SK-N-SH (cell line): Measurements from ENCODE around the gene PRELP. TPM values are rescaled to one million over a fixed set of nuclear protein-coding genes. Genes with fewer than 3 reads are reported as not detected.

Experiments
- CTCF ChIA-PET: fragments of 300-600, 350-600 bp; formaldehyde crosslinking; extraction: SDS; loops from one replicate; lab custom pipeline; 2021; lab: Yijun Ruan, JAX
- POLR2A ChIA-PET: fragments of 350-600 bp; sonication (Branson Sonifier 250); formaldehyde crosslinking; extraction: SDS; loops from one replicate; lab custom pipeline; 2020; ENCODE audit warnings: antibody characterized with exemption, inconsistent platforms; lab: Yijun Ruan, JAX
- DNase-seq: peaks from one replicate; pipeline ENCODE4 v3.0.0; 2012
- H2AFZ ChIP-seq: fragments of 200-600 bp; sonication (generic); 2 replicates; pipeline ENCODE4 v1.8.1; 2016; ENCODE audit warnings: antibody characterized with exemption, mild to moderate bottlenecking, low read depth
- H3F3A ChIP-seq: fragments of 200-600 bp; sonication (generic); replicated peaks from 2 replicates; pipeline ENCODE3; 2016; ENCODE audit warnings: antibody characterized with exemption, mild to moderate bottlenecking; ENCODE audit not compliant: insufficient read depth
- H3K27ac ChIP-seq, 2 experiments: fragments of 200-500 bp in 1 of 2; fragments of 200-600 bp in 1 of 2; sonication (Bioruptor generic) in 1 of 2; sonication (generic), shearing (Covaris generic) in 1 of 2; 2 replicates each; pipeline versions ENCODE4 v1.5.1 to v1.6.1; 2014 to 2016; ENCODE audit warnings: low read depth in 2 of 2, inconsistent platforms in 1 of 2, low read length in 1 of 2, mild to moderate bottlenecking in 1 of 2, mixed read lengths in 1 of 2
- H3K27me3 ChIP-seq: fragments of 200-600 bp; sonication (generic), shearing (Covaris generic); 2 replicates; pipeline ENCODE4 v1.6.1; 2016; ENCODE audit warnings: mixed run types; ENCODE audit not compliant: insufficient read depth
- H3K36me3 ChIP-seq, 2 experiments: fragments of 200-500 bp in 1 of 2; fragments of 200-600 bp in 1 of 2; sonication (Bioruptor generic) in 1 of 2; sonication (generic) in 1 of 2; replicated peaks in 1 of 2; 2 replicates each; pipeline versions ENCODE3 to v1.5.1; 2014 to 2016; ENCODE audit warnings: low read length in 1 of 2, mild to moderate bottlenecking in 1 of 2; ENCODE audit not compliant: insufficient read depth in 2 of 2, control insufficient read depth in 1 of 2
- H3K4me1 ChIP-seq, 2 experiments: fragments of 200-500 bp in 1 of 2; fragments of 200-600 bp in 1 of 2; sonication (Bioruptor generic) in 1 of 2; sonication (generic), shearing (Covaris generic) in 1 of 2; 2 replicates each; pipeline versions ENCODE4 v1.5.1 to v1.6.1; 2014 to 2016; ENCODE audit warnings: low read depth in 1 of 2, low read length in 1 of 2, mixed run types in 1 of 2; ENCODE audit not compliant: insufficient read depth in 2 of 2, control insufficient read depth in 1 of 2
- H3K4me2 ChIP-seq: fragments of 200-600 bp; sonication (generic), shearing (Covaris generic); 2 replicates; pipeline ENCODE4 v1.6.1; 2017; ENCODE audit warnings: mixed run types
- H3K4me3 ChIP-seq, 2 experiments: fragments of 200-500 bp in 1 of 2; fragments of 200-600 bp in 1 of 2; sonication (Bioruptor generic) in 1 of 2; sonication (generic), shearing (Covaris generic) in 1 of 2; 2 replicates each; pipeline versions ENCODE4 v1.5.1 to v1.8.1; 2014 to 2016; ENCODE audit warnings: low read depth in 2 of 2, inconsistent platforms in 1 of 2, low read length in 1 of 2, mild to moderate bottlenecking in 1 of 2, mixed read lengths in 1 of 2, moderate library complexity in 1 of 2
- H3K79me2 ChIP-seq: fragments of 200-600 bp; sonication (generic); 2 replicates; pipeline ENCODE4 v1.8.1; 2017; ENCODE audit warnings: mild to moderate bottlenecking; ENCODE audit not compliant: insufficient read depth
- H3K9ac ChIP-seq: fragments of 200-600 bp; sonication (generic); 2 replicates; pipeline ENCODE4 v1.6.1; 2017; ENCODE audit warnings: mixed run types
- H3K9me2 ChIP-seq: fragments of 200-600 bp; sonication (generic); 2 replicates; pipeline ENCODE4 v1.6.1; 2017; ENCODE audit warnings: mixed run types
- H3K9me3 ChIP-seq: fragments of 200-600 bp; sonication (generic); 2 replicates; pipeline ENCODE4 v1.6.1; 2017; ENCODE audit warnings: mixed run types, mild to moderate bottlenecking, moderate library complexity
- H4K20me1 ChIP-seq: fragments of 200-600 bp; sonication (generic); 2 replicates; pipeline ENCODE4 v1.6.1; 2017; ENCODE audit warnings: mild to moderate bottlenecking, mixed run types; ENCODE audit not compliant: insufficient read depth
- CHD2 ChIP-seq: fragments of 150-350 bp; IDR thresholded peaks from 2 replicates; pipeline ENCODE4 v1.6.1; 2018; ENCODE audit warnings: low read length; ENCODE audit not compliant: partially characterized antibody
- ELF1 ChIP-seq: IDR thresholded peaks from 2 replicates; pipeline ENCODE4 v1.4.0; 2012
- EP300 ChIP-seq, 2 experiments: IDR thresholded peaks; 2 replicates each; pipeline versions ENCODE4 v1.4.0 to v1.6.1; 2012; ENCODE audit warnings: borderline replicate concordance in 1 of 2, low read depth in 1 of 2, low read length in 1 of 2
- JUND ChIP-seq: IDR thresholded peaks from 2 replicates; pipeline ENCODE4 v1.4.0; 2012
- MEF2A ChIP-seq: IDR thresholded peaks from 2 replicates; pipeline ENCODE4 v1.4.0; 2012; ENCODE audit warnings: low read depth, borderline replicate concordance
- MXI1 ChIP-seq: IDR thresholded peaks from 2 replicates; pipeline ENCODE4 v1.6.1; 2012; ENCODE audit warnings: mild to moderate bottlenecking, low read depth, low read length, improper control_type of control experiment
- POLR2AphosphoS5 ChIP-seq: IDR thresholded peaks from 2 replicates; pipeline ENCODE4 v1.6.1; 2012; ENCODE audit warnings: low read depth, low read length
- TAF1 ChIP-seq: IDR thresholded peaks from 2 replicates; pipeline ENCODE4 v1.6.1; 2012; ENCODE audit warnings: low read depth, mild to moderate bottlenecking, low read length, moderate library complexity, borderline replicate concordance
- TEAD4 ChIP-seq: IDR thresholded peaks from 2 replicates; pipeline ENCODE4 v1.4.0; 2012; ENCODE audit warnings: mild to moderate bottlenecking, borderline replicate concordance; ENCODE audit not compliant: insufficient read depth
- whole genome bisulfite sequencing: methylation state at CpG from one replicate; pipeline ENCODE4 v1.1.6; 2017; ENCODE audit warnings: low lambda C conversion rate; 5-methylcytosine and 5-hydroxymethylcytosine counted together
- polyA plus RNA-seq, 3 experiments: library from polyadenylated mRNA; depleted of rRNA; stranded (reverse); fragments of >200 nt; gene quantifications; 2 replicates each; pipeline ENCODE4 v1.2.3, GENCODE V29; 2012
- TF ChIP-seq, protein P1 (sequence below): fragments of 150-350 bp; IDR thresholded peaks from 2 replicates; pipeline ENCODE4 v1.6.1; 2016; ENCODE audit warnings: mild to moderate bottlenecking, low read depth, low read length
- TF ChIP-seq, protein P2 (sequence below): IDR thresholded peaks from 2 replicates; pipeline ENCODE4 v1.4.0; 2012; ENCODE audit warnings: low read depth, borderline replicate concordance
- TF ChIP-seq, protein P3 (sequence below): IDR thresholded peaks from 2 replicates; pipeline ENCODE4 v1.6.1; 2012; ENCODE audit warnings: mild to moderate bottlenecking, low read depth, low read length, moderate library complexity

PRELP gene
- polyA plus RNA-seq, 1 of the 3 experiments (the other 2 are of a cell fraction): 0.48 TPM

DNA sequence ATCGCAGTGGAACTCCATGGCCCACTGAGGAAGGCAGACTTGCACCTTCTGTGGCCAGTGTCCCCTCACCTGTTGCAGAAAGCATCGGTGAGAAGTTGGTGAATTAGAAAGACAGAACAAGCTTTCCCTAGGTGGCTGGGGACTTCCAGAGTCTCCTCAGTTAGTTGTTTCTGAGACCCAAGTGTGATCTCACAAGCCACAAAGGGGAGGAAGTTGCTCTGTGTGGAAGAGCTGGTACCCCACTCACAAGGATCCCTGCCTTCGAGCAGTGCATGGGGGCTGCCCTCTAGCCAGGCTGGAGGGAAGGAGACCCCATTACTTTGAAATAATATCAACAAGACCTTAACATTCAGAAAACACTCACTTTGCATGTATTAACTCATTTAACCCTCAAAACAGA lies 2.1 kb downstream of the PRELP start (continued):
- TF ChIP-seq, protein P1, sequence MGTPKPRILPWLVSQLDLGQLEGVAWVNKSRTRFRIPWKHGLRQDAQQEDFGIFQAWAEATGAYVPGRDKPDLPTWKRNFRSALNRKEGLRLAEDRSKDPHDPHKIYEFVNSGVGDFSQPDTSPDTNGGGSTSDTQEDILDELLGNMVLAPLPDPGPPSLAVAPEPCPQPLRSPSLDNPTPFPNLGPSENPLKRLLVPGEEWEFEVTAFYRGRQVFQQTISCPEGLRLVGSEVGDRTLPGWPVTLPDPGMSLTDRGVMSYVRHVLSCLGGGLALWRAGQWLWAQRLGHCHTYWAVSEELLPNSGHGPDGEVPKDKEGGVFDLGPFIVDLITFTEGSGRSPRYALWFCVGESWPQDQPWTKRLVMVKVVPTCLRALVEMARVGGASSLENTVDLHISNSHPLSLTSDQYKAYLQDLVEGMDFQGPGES: no peak
- TF ChIP-seq, all 33 proteins: peak for 0

DNA sequence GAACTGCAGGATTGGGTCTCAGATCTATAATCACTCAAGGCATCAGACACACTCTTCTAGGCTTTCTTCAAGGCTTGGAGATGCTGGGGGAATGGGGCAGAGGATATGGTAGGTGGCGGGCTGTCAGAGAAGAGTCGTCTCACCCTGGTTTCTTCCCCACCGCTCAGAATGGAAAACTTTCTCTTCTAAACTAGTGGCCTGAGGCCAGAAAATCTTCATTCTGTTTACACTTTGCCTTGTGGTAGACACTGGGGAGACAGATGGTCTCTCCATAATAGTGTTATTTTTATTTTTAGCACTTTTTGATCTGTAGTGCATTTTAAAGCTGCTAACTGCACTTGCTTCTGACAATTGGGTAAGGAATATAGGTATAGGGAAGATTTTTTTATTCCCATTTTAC lies 2.6 kb downstream of the PRELP start:
- peaks cover 16% of the 10 kb centered on the region for H3F3A ChIP-seq
- no peak overlapping the region for H3K9ac ChIP-seq
- H3K4me3 ChIP-seq: no peak overlapping the region
- H3K4me2 ChIP-seq: no peak overlapping the region
- ChIA-PET POLR2A (no interaction called here), CTCF (interaction anchor here (1.0 to 19.8 kb wide), 6 partner anchors 10 to 211 kb away, joined by 3 to 351 read pairs (median 10); no protein-coding TSS in a partner anchor)
- no peak overlapping the region for H3K27ac ChIP-seq
- H3K4me1 ChIP-seq: peaks cover 15 to 18% of the 10 kb centered on the region in 2 experiments; a peak in 2 of 4 replicates
- 92% methylated on average over 3 of the region's 3 CpGs for WGBS
- no peaks in the 10 kb centered on the region for H3K9me3 ChIP-seq
- no peaks in the 10 kb centered on the region for H4K20me1 ChIP-seq
- H3K36me3 ChIP-seq: no peaks in the 10 kb centered on the region
- no peaks in the 10 kb centered on the region for H3K79me2 ChIP-seq
- no peaks in the 10 kb centered on the region for H3K27me3 ChIP-seq
- no peak overlapping the region for H2AFZ ChIP-seq
- H3K9me2 ChIP-seq: no peaks in the 10 kb centered on the region
- TF ChIP-seq, protein P2, sequence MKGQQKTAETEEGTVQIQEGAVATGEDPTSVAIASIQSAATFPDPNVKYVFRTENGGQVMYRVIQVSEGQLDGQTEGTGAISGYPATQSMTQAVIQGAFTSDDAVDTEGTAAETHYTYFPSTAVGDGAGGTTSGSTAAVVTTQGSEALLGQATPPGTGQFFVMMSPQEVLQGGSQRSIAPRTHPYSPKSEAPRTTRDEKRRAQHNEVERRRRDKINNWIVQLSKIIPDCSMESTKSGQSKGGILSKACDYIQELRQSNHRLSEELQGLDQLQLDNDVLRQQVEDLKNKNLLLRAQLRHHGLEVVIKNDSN: no peak
- TF ChIP-seq, protein P3, sequence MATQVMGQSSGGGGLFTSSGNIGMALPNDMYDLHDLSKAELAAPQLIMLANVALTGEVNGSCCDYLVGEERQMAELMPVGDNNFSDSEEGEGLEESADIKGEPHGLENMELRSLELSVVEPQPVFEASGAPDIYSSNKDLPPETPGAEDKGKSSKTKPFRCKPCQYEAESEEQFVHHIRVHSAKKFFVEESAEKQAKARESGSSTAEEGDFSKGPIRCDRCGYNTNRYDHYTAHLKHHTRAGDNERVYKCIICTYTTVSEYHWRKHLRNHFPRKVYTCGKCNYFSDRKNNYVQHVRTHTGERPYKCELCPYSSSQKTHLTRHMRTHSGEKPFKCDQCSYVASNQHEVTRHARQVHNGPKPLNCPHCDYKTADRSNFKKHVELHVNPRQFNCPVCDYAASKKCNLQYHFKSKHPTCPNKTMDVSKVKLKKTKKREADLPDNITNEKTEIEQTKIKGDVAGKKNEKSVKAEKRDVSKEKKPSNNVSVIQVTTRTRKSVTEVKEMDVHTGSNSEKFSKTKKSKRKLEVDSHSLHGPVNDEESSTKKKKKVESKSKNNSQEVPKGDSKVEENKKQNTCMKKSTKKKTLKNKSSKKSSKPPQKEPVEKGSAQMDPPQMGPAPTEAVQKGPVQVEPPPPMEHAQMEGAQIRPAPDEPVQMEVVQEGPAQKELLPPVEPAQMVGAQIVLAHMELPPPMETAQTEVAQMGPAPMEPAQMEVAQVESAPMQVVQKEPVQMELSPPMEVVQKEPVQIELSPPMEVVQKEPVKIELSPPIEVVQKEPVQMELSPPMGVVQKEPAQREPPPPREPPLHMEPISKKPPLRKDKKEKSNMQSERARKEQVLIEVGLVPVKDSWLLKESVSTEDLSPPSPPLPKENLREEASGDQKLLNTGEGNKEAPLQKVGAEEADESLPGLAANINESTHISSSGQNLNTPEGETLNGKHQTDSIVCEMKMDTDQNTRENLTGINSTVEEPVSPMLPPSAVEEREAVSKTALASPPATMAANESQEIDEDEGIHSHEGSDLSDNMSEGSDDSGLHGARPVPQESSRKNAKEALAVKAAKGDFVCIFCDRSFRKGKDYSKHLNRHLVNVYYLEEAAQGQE: no peak
- no peak for TF ChIP-seq TAF1
- TF ChIP-seq CHD2: no peak
- TF ChIP-seq MXI1: no peak
- no peak for TF ChIP-seq MEF2A
- TF ChIP-seq EP300 (IDR thresholded peaks at IDR 0.05; ENCODE audit: borderline replicate concordance in 1 of 2, low read depth in 1 of 2, low read length in 1 of 2): no peak
- no peak for TF ChIP-seq TEAD4
- no peak for TF ChIP-seq JUND
- no peak for TF ChIP-seq POLR2AphosphoS5
- no peak for TF ChIP-seq ELF1
- DNase-seq: no peak
